GM19395 (cell line): ENCODE data around the gene PARP16.
A peak's percentile ranks its signal among the peaks of the same experiment; 100 is the strongest.

Experiments used
- ATAC-seq: cut with Tn5 transposase; IDR thresholded peaks from one replicate; pipeline ENCODE4 v1.9.1; 2021; ENCODE audit warnings: mild to moderate bottlenecking, moderate library complexity; ENCODE audit not compliant: unreplicated experiment

Gene PARP16

GRCh38 chr15:65286704-65287519 is at the start of gene PARP16:
Gene PARP16 (minus strand): TSS chr15:65286883. CDS start chr15:65286426, 457 bp downstream.
- ATAC-seq = peak; percentile 90

- no peak for ATAC-seq
Observed at GRCh38 chr15:65335278-65336055, 48.8 kb upstream of the PARP16 start.

GRCh38 chr15:65334586-65335231 is 48.0 kb upstream of the PARP16 start:
- no peak for ATAC-seq

DNA sequence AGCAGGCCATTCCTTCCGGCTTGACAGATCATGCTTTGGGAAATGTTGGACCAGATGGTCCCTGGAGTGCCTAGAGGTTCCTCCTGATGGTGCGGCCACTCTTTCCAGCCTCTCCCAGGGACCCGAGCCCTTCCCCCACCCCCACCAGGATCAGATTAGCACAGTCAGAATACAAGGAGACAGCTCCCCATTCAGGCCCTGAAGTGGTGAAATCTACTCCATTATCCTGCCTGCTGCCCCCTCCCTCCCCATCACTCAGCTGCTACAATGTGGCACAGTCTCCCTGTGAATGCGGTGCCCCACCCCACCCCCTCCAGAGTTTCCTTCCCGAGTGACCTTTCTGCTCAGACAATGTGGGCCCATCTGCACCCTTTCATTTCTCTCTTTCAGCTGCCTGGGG is 47.2 kb upstream of the PARP16 start:
- no peak for ATAC-seq

DNA sequence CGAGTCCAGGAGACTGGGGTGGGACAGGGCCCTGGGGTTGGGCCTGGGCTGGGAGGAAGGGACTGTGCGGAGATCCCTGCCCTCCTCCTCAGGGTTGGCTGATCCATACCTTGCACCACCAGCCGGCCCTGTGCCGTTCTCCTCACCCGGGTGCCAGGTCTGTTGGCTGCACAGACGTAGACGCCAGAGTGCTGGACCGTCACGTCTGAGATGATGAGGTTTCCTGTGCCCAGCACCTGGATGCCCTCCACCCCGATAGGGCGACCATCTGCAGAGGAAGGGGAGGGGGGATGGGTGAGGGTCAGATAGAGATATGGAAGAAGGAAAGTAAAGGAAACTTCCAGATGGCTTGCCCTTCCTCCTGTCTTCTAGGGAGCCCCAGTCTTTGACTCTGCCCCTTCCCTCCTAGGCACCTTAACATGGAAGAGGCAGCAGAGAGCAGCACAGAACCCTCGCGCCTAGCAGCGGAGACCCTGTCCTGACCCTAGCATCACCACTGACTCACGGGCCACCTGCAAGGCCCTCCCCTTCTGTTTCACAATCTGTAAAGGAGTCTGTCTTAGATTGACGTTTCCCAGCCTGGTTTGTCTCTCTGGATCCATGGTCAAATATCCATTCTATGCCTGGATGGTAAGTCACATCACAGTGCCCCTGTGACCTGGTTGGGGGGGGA is 46.6 kb upstream of the PARP16 start:
- no peak for ATAC-seq

GRCh38 chr15:65332391-65333147 is 45.9 kb upstream of the PARP16 start:
- ATAC-seq = no peak

DNA sequence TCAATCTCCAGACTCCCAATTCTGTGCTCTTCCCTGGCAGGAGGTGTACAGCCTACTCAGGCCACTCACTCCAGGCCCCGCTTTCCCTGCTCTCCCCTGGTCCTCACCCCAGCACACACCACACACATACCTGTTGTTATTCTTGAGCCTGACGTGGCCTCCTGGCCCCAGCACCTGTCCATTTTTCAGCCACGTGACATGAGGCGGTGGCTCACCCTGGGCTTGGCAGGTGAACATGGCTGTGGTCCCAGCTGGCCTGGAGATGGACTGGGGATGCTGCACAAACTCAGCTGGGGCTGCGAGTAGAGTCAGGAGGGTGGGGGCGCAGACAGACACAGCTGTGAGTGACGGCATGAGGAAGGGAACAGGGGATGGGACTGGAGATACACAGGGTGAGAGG is 45.1 kb upstream of the PARP16 start:
- no peak for ATAC-seq

- no peak for ATAC-seq
Observed at GRCh38 chr15:65330934-65331645, 44.4 kb upstream of the PARP16 start.

DNA sequence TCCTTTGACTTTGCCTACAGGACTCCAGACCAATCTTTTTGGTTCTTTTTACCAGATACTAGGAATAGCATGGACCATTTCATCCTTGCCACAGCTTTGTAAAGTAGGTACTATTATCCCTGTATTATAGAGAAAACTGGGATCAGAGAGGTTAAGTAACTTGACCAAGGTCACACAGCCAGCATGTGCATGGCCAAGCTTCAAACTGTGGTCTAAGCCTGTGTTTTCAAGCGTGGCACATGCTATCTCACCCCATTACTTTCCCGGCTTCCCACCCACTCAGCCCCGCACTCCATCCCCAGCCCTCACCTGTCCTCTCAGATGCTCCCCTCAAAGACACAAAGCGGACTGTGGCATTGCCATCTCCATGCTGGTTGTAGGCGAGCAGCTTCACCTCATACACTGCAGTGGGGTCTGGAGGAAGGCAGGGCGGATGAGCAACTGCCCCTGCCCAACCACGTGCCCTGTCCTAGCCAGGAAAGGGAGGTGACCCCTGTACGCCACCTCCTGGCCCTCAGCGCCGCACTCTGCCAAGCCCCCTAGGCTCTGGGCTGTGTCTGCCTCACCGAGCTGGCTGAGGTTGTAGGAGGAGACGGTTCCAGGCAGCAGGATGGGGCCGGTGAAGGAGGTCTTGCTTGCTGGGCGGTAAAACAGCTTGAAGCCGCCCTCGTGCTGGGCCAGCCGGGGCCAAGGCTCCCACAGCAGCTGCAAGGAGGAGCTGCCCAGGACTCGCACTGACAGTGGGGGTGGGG is 43.5 kb upstream of the PARP16 start:
- no peak for ATAC-seq

DNA sequence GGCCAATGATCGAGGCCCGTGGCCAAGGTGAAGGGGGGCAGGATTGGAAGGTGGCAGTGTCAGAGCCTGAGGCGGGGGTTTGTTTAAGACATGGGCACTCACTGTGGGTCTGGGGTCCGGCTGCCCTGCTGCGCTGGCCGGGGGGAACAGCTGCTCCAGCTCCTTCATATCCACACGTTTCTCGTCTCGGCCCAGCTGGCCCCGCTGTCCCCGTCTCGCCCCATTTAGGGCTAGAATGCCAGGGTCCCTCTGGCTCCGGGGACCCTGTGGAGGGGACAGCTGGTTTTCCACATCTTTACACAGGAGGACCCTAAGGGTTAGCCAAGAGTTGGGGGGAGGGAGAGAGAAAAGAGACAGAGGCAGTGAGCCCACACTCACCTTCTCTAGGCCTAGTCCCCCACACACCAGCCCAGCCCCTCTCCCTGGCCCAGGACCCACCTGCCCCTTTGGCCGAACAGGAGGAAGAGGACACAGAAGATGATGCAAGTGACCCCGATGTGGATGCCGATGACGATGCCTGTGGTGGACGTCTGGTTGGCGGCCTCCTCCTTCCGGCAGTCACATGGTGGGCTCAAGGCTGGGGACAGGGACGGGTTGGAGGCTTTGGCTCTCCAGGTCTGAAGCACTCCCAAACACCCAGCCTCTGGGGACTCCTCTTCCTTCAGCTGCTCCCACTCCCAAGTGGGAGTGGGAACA is 42.8 kb upstream of the PARP16 start:
- ATAC-seq = no peak

GRCh38 chr15:65328506-65329287 is 42.0 kb upstream of the PARP16 start:
- ATAC-seq = no peak

- ATAC-seq = no peak
Observed at GRCh38 chr15:65327651-65328393, 41.1 kb upstream of the PARP16 start.

DNA sequence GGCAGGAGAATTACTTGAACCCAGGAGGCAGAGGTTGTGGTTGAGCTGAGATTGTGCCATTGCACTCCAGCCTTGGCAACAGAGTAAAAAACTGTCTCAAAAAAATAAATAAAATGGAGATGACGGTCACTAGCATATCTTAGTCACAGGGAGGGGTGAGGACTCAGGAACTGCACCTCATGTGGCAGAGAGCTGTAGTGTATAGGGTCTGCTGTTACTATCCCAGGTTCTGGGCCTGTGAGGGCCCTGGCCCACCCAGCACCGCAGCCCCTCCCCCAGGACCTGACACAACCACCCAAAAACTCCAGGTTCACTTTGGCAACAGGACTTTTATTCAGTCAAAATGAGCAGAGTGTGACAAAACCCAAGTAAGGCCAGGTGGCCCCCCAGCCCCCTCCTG is 40.1 kb upstream of the PARP16 start:
- ATAC-seq = no peak

DNA sequence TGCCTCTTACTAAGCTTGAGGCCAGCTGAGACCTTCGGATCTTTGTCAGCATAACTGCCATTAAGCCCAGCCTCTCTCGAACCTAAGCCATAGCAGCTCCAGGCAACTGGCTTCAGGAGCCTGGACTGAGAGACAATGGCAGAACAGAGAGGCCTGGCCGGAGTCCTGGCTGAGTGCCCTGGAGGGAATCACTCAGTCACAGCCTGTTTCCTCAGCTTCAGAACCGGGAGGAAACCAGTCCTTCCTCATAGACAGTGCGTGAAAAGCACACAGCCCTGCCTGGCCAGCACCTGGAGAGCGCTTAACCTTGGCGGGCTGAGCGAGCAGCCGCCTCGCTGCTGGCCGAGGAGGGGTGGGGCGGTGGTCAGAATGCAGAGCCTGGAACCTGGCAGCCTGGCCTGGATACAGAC is 39.4 kb upstream of the PARP16 start:
- ATAC-seq = no peak

DNA sequence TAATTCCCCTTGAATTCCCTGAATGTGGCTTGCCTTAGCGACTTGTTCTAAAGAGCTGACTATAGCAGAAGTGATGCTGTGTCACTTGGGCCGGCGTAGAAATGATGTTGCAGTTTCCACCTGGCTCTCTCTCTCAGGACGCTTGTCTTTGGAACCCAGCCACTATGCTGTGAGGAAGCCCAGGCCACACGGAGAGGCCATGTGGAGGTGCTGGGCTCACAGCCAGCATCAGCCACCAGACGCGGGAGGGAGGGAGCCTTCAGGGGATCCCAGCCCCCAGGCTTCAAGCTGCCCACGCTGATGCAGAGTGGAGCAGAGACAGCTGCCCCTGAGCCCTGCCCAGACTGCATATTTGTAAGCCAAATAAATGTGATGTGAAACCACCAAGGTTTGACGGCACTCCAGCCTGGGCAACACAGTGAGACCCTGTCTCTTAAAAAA is 36.4 kb upstream of the PARP16 start:
- ATAC-seq = no peak

DNA sequence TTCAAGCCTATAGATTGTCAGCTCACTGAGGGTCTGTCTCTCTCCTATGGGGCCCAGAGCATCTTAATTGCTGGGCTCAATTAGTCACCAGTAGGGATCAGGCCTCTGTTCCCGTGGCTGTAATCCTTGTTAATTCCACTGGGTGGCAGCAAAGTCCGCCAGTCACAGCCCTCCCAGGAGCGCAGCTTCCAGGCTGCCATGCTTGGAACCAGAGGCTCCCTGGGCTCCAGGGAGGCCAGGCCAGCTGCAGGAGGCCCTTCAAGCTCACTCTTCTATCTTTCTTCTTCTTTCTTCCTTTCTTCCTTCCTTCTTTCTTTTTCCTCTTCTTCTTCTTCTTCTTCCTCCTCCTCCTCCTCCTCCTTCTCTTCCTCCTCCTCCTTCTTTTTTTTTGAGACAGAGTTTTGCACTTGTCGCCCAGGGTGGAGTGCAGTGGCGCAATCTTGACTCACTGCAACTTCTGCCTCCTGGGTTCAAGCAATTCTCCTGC is 32.2 kb upstream of the PARP16 start:
- peak; percentile 56 for ATAC-seq
